IPS-18c (cell line): ENCODE measurements around the gene NDUFS5.
"Not testable (repeated sequence)": the region's sequence is repeated elsewhere in the genome, so short reads cannot be mapped to it uniquely, and the experiment has no call there.

ENCODE experiments used
- H3K4me3 ChIP-seq: 2 replicates; pipeline ENCODE4 v1.7.0; 2013; ENCODE audit warnings: low read depth, mild to moderate bottlenecking, low read length, moderate library complexity; ENCODE audit not compliant: insufficient read depth
- H3K9me3 ChIP-seq: one replicate; pipeline ENCODE4 v1.6.1; 2013; ENCODE audit warnings: mild to moderate bottlenecking, low read length, moderate library complexity; ENCODE audit not compliant: control insufficient read depth, insufficient read depth

Gene NDUFS5

GRCh38 chr1:39026051-39026865 is at the start of gene NDUFS5:
NDUFS5 (plus strand) TSS chr1:39026350; CDS start chr1:39028725, 2,375 bp downstream.
- Histone ChIP-seq H3K9me3 (no peaks in the 10 kb centered on the region), H3K4me3 (peak within 1 kb of the TSS; percentile 73)

- H3K9me3 ChIP-seq, H3K4me3 ChIP-seq: not testable (repeated sequence)
Observed at GRCh38 chr1:38977399-38978244, 48.5 kb upstream of the NDUFS5 start.

GRCh38 chr1:38978245-38978542 is 48.0 kb upstream of the NDUFS5 start:
- not testable (repeated sequence) for H3K9me3 ChIP-seq, H3K4me3 ChIP-seq

- not testable (repeated sequence) for H3K9me3 ChIP-seq, H3K4me3 ChIP-seq
Observed at GRCh38 chr1:38979380-38979779, 46.8 kb upstream of the NDUFS5 start.

GRCh38 chr1:38989979-38990378 is 36.2 kb upstream of the NDUFS5 start:
- no peak overlapping the region for H3K4me3 ChIP-seq
- no peaks in the 10 kb centered on the region for H3K9me3 ChIP-seq

GRCh38 chr1:38990386-38990737 is 35.8 kb upstream of the NDUFS5 start:
- peak overlapping the region; percentile 25; the same call in 1 of the 2 replicates for H3K4me3 ChIP-seq
- H3K9me3 ChIP-seq = no peaks in the 10 kb centered on the region

GRCh38 chr1:38990738-38991637 is 35.2 kb upstream of the NDUFS5 start, which contains the start of gene AKIRIN1:
AKIRIN1 (plus strand) TSS chr1:38991276; CDS start chr1:38991381, 105 bp downstream.
- Histone ChIP-seq H3K9me3 (no peaks in the 10 kb centered on the region), H3K4me3 (peak within 1 kb of the TSS; percentile 74)

GRCh38 chr1:38991638-38992411 is 34.3 kb upstream of the NDUFS5 start:
- H3K9me3 ChIP-seq = no peaks in the 10 kb centered on the region
- H3K4me3 ChIP-seq = peak overlapping the region; percentile 74

GRCh38 chr1:38992412-38993111 is 33.6 kb upstream of the NDUFS5 start:
- H3K9me3 ChIP-seq = no peaks in the 10 kb centered on the region
- peak overlapping the region; percentile 74 for H3K4me3 ChIP-seq

GRCh38 chr1:38994196-38994595 is 32.0 kb upstream of the NDUFS5 start:
- H3K4me3 ChIP-seq = 0 out of 2 replicates have a peak overlapping the region, but pooled peaks have one; percentile 5

GRCh38 chr1:38997034-38997900 is 28.9 kb upstream of the NDUFS5 start:
- Histone ChIP-seq H3K9me3 (no peaks in the 10 kb centered on the region), H3K4me3 (no peak overlapping the region)

More at GRCh38 chr1:38994196-38994595, 32.0 kb upstream of the NDUFS5 start:
- H3K9me3 ChIP-seq = no peaks in the 10 kb centered on the region

- H3K4me3 ChIP-seq = no peak overlapping the region
- no peaks in the 10 kb centered on the region for H3K9me3 ChIP-seq
Observed at GRCh38 chr1:38997901-38998190, 28.3 kb upstream of the NDUFS5 start.

GRCh38 chr1:39001516-39002421 is 24.4 kb upstream of the NDUFS5 start:
- Histone ChIP-seq H3K9me3 (no peaks in the 10 kb centered on the region), H3K4me3 (no peak overlapping the region)

GRCh38 chr1:39003281-39003680 is 22.9 kb upstream of the NDUFS5 start:
- H3K9me3 ChIP-seq = no peaks in the 10 kb centered on the region

GRCh38 chr1:39003794-39004193 is 22.4 kb upstream of the NDUFS5 start:
- no peak overlapping the region for H3K4me3 ChIP-seq
- no peaks in the 10 kb centered on the region for H3K9me3 ChIP-seq

More at GRCh38 chr1:39003281-39003680, 22.9 kb upstream of the NDUFS5 start:
- no peak overlapping the region for H3K4me3 ChIP-seq
